HepG2 (cell line): Measurements from ENCODE around the gene MXRA8. TPM values are rescaled to one million over a fixed set of nuclear protein-coding genes. Genes with fewer than 3 reads are reported as not detected.

Experiments
- AGO1 ChIP-seq: fragments of 200-400 bp; formaldehyde crosslinking; IDR thresholded peaks from 2 replicates; pipeline ENCODE4 v1.6.1; 2017; ENCODE audit warnings: mild to moderate bottlenecking, low read depth, low read length, moderate library complexity; ENCODE audit not compliant: poor library complexity, severe bottlenecking
- ARHGAP35 ChIP-seq: sonication (generic); formaldehyde crosslinking; IDR thresholded peaks from 2 replicates; pipeline ENCODE4 v1.9.0; 2022; ENCODE audit warnings: mild to moderate bottlenecking, inconsistent platforms, moderate library complexity, missing genetic modification reagents, borderline replicate concordance
- KDM3A ChIP-seq: IDR thresholded peaks from 2 replicates; pipeline ENCODE4 v1.6.1; 2018; ENCODE audit warnings: low read depth, missing compliant biosample characterization
- MIXL1 ChIP-seq: IDR thresholded peaks from 2 replicates; pipeline ENCODE4 v1.6.1; 2016
- NR2C2 ChIP-seq: sonication (generic); formaldehyde crosslinking; IDR thresholded peaks from 2 replicates; pipeline ENCODE4 v1.4.0; 2020; ENCODE audit warnings: missing genetic modification reagents, mild to moderate bottlenecking, moderate library complexity, borderline replicate concordance
- PAX8 ChIP-seq: sonication (generic); formaldehyde crosslinking; IDR thresholded peaks from 2 replicates; pipeline ENCODE4 v1.8.0; 2022; ENCODE audit warnings: mild to moderate bottlenecking, missing genetic modification reagents, borderline replicate concordance
- RAD51 ChIP-seq: fragments of 450-650 bp; IDR thresholded peaks from 2 replicates; pipeline ENCODE4 v1.6.1; 2016; ENCODE audit warnings: borderline replicate concordance
- RFXANK ChIP-seq: IDR thresholded peaks from 2 replicates; pipeline ENCODE4 v1.6.1; 2016
- SIN3A ChIP-seq: IDR thresholded peaks from 2 replicates; pipeline ENCODE4 v1.6.1; 2011; ENCODE audit warnings: low read depth, mild to moderate bottlenecking, control low read depth, low read length, borderline replicate concordance
- TBX2 ChIP-seq: sonication (generic); formaldehyde crosslinking; IDR thresholded peaks from 2 replicates; pipeline ENCODE4 v1.5.0; 2020; ENCODE audit warnings: missing genetic modification reagents, mild to moderate bottlenecking, borderline replicate concordance
- ZBTB38 ChIP-seq: sonication (generic); formaldehyde crosslinking; IDR thresholded peaks from 2 replicates; pipeline ENCODE4 v1.5.1; 2020; ENCODE audit warnings: mild to moderate bottlenecking, missing genetic modification reagents
- ZNF232 ChIP-seq: sonication (generic); formaldehyde crosslinking; IDR thresholded peaks from 2 replicates; pipeline ENCODE4 v1.4.0; 2020; ENCODE audit warnings: missing genetic modification reagents, borderline replicate concordance
- ZNF451 ChIP-seq: sonication (generic); formaldehyde crosslinking; IDR thresholded peaks from 2 replicates; pipeline ENCODE4 v1.5.0; 2020; ENCODE audit warnings: mild to moderate bottlenecking, missing genetic modification reagents
- ZNF615 ChIP-seq: sonication (generic); formaldehyde crosslinking; IDR thresholded peaks from 2 replicates; pipeline ENCODE4 v1.5.0; 2020; ENCODE audit warnings: mild to moderate bottlenecking, missing genetic modification reagents, borderline replicate concordance
- polyA plus RNA-seq, 8 experiments: library from polyadenylated mRNA; depleted of rRNA in 3 of 8; stranded (reverse) in 7 of 8; unstranded in 1 of 8; fragments of >200 nt; fragmentation: Illumina TruSeq in 4 of 8; extraction: Trizol in 4 of 8; gene quantifications; 2 replicates each; pipeline versions ENCODE4 v1.2.1 to v1.2.3, GENCODE V29; 2011 to 2016; ENCODE audit warnings: low read depth in 4 of 8, missing spikeins in 1 of 8, mixed read lengths in 1 of 8; ENCODE audit not compliant: insufficient read depth in 1 of 8
- total RNA-seq, 5 experiments: library from RNA; depleted of rRNA; stranded (reverse); fragments of >200 nt; fragmentation: Illumina TruSeq; extraction: Trizol; gene quantifications; 2 replicates each; pipeline ENCODE4 v1.2.3, GENCODE V29; 2016; ENCODE audit warnings: low read depth in 1 of 5
- TF ChIP-seq, protein P1 (sequence below): sonication (generic); formaldehyde crosslinking; IDR thresholded peaks from 2 replicates; pipeline ENCODE4 v1.5.1; 2020; ENCODE audit warnings: mild to moderate bottlenecking, missing genetic modification reagents, moderate library complexity
- TF ChIP-seq, protein P2 (sequence below): sonication (generic); formaldehyde crosslinking; IDR thresholded peaks from 2 replicates; pipeline ENCODE4 v1.5.1; 2020; ENCODE audit warnings: mild to moderate bottlenecking, missing genetic modification reagents, moderate library complexity
- TF ChIP-seq, protein P3 (sequence below), 2 experiments: sonication (generic) in 1 of 2; formaldehyde crosslinking in 1 of 2; IDR thresholded peaks; 2 replicates each; pipeline versions ENCODE4 v1.4.0 to v1.6.1; 2018 to 2020; ENCODE audit warnings: missing genetic modification reagents in 2 of 2, borderline replicate concordance in 1 of 2, low read depth in 1 of 2, mild to moderate bottlenecking in 1 of 2, missing biosample characterization in 1 of 2
- TF ChIP-seq, protein P4 (sequence below): sonication (generic); formaldehyde crosslinking; IDR thresholded peaks from 2 replicates; pipeline ENCODE4 v1.4.0; 2020; ENCODE audit warnings: missing genetic modification reagents, mild to moderate bottlenecking, borderline replicate concordance

Gene MXRA8
- total and polyA plus RNA-seq, 2 of the 13 experiments (the other 11 are each of a cell fraction or from before 2014, with no cell fraction given) = 19.8 to 44.8 TPM

DNA sequence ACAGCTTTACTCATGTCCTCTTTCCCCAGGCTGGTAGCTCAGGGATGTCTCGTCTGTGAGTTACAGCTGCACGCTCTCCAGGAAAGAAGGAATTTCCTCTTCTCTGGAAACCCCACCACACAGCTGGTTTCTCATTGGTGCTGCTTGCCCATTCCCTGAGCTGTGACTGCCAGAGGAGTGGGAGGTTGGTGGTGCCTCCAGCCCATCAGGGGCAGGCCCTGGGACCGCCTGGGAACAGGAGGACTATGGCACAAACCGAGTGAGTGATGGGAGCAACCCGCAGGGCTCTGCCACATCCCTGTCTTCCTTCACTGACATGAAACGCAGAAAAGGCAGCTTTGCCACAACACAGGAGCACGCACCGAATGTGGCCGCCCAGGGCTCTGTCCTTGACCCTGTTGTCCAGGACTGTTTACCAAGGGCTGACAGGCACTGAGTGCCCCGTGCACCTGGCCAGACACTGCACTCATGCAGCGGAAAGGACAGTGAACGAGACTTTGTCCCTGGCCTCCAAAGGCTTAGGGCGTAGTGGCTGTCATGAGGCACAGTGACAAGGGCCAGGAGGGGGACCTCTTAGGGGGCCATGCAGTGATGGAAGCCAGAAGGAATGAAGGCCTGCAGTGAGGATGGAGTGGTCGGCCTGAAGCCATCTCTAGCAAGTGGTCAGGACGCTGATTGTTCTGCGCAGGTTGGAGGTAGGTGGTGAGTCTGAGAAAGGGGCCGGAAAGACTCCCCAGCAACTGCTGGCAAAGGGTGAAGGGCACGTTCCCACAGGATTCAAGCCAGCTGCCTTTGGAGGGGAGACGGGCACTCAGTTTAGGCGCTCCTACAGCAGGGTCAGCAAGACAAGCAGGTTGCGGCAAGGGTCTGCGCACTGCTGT, 42.5 kb upstream of the MXRA8 start (continued):
- TF ChIP-seq ARHGAP35 (CRISPR knock-in tag) = no peak
- TF ChIP-seq NR2C2 (CRISPR knock-in tag) = peak; percentile 95
- peak; percentile 69; the same call in 1 of the 2 replicates for TF ChIP-seq ZNF232 (CRISPR knock-in tag)
- TF ChIP-seq, protein P1, sequence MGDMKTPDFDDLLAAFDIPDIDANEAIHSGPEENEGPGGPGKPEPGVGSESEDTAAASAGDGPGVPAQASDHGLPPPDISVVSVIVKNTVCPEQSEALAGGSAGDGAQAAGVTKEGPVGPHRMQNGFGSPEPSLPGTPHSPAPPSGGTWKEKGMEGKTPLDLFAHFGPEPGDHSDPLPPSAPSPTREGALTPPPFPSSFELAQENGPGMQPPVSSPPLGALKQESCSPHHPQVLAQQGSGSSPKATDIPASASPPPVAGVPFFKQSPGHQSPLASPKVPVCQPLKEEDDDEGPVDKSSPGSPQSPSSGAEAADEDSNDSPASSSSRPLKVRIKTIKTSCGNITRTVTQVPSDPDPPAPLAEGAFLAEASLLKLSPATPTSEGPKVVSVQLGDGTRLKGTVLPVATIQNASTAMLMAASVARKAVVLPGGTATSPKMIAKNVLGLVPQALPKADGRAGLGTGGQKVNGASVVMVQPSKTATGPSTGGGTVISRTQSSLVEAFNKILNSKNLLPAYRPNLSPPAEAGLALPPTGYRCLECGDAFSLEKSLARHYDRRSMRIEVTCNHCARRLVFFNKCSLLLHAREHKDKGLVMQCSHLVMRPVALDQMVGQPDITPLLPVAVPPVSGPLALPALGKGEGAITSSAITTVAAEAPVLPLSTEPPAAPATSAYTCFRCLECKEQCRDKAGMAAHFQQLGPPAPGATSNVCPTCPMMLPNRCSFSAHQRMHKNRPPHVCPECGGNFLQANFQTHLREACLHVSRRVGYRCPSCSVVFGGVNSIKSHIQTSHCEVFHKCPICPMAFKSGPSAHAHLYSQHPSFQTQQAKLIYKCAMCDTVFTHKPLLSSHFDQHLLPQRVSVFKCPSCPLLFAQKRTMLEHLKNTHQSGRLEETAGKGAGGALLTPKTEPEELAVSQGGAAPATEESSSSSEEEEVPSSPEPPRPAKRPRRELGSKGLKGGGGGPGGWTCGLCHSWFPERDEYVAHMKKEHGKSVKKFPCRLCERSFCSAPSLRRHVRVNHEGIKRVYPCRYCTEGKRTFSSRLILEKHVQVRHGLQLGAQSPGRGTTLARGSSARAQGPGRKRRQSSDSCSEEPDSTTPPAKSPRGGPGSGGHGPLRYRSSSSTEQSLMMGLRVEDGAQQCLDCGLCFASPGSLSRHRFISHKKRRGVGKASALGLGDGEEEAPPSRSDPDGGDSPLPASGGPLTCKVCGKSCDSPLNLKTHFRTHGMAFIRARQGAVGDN (CRISPR knock-in tag) = peak; percentile 98
- no peak for TF ChIP-seq PAX8
- TF ChIP-seq, protein P2, sequence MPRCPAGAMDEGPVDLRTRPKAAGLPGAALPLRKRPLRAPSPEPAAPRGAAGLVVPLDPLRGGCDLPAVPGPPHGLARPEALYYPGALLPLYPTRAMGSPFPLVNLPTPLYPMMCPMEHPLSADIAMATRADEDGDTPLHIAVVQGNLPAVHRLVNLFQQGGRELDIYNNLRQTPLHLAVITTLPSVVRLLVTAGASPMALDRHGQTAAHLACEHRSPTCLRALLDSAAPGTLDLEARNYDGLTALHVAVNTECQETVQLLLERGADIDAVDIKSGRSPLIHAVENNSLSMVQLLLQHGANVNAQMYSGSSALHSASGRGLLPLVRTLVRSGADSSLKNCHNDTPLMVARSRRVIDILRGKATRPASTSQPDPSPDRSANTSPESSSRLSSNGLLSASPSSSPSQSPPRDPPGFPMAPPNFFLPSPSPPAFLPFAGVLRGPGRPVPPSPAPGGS (CRISPR knock-in tag) = peak; percentile 70; the same call in 1 of the 2 replicates
- TF ChIP-seq TBX2 (CRISPR knock-in tag) = peak; percentile 87
- peak; percentile 62 for TF ChIP-seq KDM3A (CRISPR knock-in tag)
- peak; percentile 79; the same call in 1 of the 2 replicates for TF ChIP-seq RFXANK (CRISPR knock-in tag)
- no peak for TF ChIP-seq ZNF615 (CRISPR knock-in tag)
- peak; percentile 89 for TF ChIP-seq ZNF451 (CRISPR knock-in tag)
- peak; percentile 72 for TF ChIP-seq AGO1
- peak; percentile 94 for TF ChIP-seq ZBTB38 (CRISPR knock-in tag)
- peak; percentile 97 for TF ChIP-seq SIN3A
- TF ChIP-seq MIXL1 = peak; percentile 88
- TF ChIP-seq RAD51 = no peak
- TF ChIP-seq, protein P3, sequence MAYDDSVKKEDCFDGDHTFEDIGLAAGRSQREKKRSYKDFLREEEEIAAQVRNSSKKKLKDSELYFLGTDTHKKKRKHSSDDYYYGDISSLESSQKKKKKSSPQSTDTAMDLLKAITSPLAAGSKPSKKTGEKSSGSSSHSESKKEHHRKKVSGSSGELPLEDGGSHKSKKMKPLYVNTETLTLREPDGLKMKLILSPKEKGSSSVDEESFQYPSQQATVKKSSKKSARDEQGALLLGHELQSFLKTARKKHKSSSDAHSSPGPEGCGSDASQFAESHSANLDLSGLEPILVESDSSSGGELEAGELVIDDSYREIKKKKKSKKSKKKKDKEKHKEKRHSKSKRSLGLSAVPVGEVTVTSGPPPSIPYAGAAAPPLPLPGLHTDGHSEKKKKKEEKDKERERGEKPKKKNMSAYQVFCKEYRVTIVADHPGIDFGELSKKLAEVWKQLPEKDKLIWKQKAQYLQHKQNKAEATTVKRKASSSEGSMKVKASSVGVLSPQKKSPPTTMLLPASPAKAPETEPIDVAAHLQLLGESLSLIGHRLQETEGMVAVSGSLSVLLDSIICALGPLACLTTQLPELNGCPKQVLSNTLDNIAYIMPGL (CRISPR knock-in tag; IDR thresholded peaks at IDR 0.05; ENCODE audit: borderline replicate concordance in 1 of 2, low read depth in 1 of 2) = peak; percentile 74 to 97
- TF ChIP-seq, protein P4, sequence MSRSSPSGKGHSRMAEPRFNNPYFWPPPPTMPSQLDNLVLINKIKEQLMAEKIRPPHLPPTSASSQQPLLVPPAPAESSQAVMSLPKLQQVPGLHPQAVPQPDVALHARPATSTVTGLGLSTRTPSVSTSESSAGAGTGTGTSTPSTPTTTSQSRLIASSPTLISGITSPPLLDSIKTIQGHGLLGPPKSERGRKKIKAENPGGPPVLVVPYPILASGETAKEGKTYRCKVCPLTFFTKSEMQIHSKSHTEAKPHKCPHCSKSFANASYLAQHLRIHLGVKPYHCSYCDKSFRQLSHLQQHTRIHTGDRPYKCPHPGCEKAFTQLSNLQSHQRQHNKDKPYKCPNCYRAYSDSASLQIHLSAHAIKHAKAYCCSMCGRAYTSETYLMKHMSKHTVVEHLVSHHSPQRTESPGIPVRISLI (CRISPR knock-in tag) = peak; percentile 67; the same call in 1 of the 2 replicates
